ENCODE measurements around the gene SENP6. TPM values are rescaled to one million over a fixed set of nuclear protein-coding genes. Genes with fewer than 3 reads are reported as not detected.
A peak's percentile ranks its signal among the peaks of the same experiment; 100 is the strongest.

The SENP6 gene
- total and polyA plus RNA-seq, 9 of the 15 experiments (the other 6 are each of a cell fraction or from before 2014, with no cell fraction given): 11.1 to 79.4 (median 46.8) TPM

DNA sequence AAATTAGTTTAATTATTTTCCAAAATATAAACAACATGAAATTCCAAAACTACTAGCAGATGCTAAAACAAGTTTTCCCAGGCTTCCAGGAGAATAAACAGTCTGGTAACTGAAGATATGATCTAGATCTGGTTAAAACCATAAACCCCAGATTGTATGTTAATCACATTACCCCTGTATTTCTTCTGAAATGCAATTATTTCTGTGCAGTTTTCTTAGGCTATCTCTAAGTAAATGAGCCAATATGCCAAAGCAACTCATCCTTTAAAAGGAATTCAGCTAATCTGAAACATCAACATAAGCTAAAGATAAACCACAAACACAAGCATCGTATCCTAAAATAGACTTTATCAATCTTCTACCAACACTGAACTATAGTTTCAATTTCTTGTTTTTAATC, 44.6 kb upstream of the SENP6 start:
- Histone ChIP-seq H3K9me1 (ENCODE audit: control insufficient read depth, insufficient read depth, low read length) (no peaks in the 10 kb centered on the region), H3K36me3 (ENCODE audit: control insufficient read depth, insufficient read depth, low read length) (no peaks in the 10 kb centered on the region), H2AFZ (ENCODE audit: low read depth, low read length) (no peak overlapping the region), H3K27me3 (ENCODE audit: control insufficient read depth in 2 of 2, insufficient read depth in 2 of 2, low read length in 2 of 2) (0 out of 5 replicates have a peak, but pooled peaks cover 0 to 3% of the 10 kb centered on the region in 2 experiments), H3K4me1 (replicated peaks in 1 of 2; ENCODE audit: control insufficient read depth in 2 of 2, insufficient read depth in 2 of 2, low read length in 2 of 2) (no peaks in the 10 kb centered on the region), H3K9me3 (replicated peaks; ENCODE audit: control insufficient read depth, insufficient read depth, low read depth, low read length) (no peaks in the 10 kb centered on the region), H3K79me2 (ENCODE audit: control insufficient read depth, insufficient read depth, low read length) (no peaks in the 10 kb centered on the region), H3K4me3 (no peak overlapping the region), H3K27ac (ENCODE audit: extremely low read depth, low read depth, low read length) (no peak overlapping the region), H3K4me2 (ENCODE audit: insufficient read depth, low read length) (no peak overlapping the region), H4K20me1 (replicated peaks; ENCODE audit: control insufficient read depth, insufficient read depth, low read length) (no peaks in the 10 kb centered on the region), H3K9ac (ENCODE audit: insufficient read depth in 1 of 2, low read depth in 2 of 2, low read length in 2 of 2) (no peak overlapping the region)
- DNase-seq (ENCODE audit: extremely low read depth in 1 of 4, low spot score in 3 of 4) (no peak), FAIRE-seq (no peak), ATAC-seq (no peak)
- in situ Hi-C loops (cut with MboI): no loop called here
- intact Hi-C loops (cut with micrococcal nuclease): no loop called here
- ChIA-PET CTCF (ENCODE audit: low intra/inter-chr PET ratio) (no interaction called here), POLR2A (interaction anchor here (1.4 kb wide), 1 partner anchor 9 kb away, joined by 3 read pairs; no protein-coding TSS in a partner anchor)
- TF ChIP-seq KAT8 (IDR thresholded peaks at IDR 0.05; ENCODE audit: low read depth) (no peak), BHLHE40 (IDR thresholded peaks at IDR 0.05; ENCODE audit: low read length) (no peak), NFATC3 (IDR thresholded peaks at IDR 0.05) (no peak), RNF2 (IDR thresholded peaks at IDR 0.05) (no peak), SRSF1 (IDR thresholded peaks at IDR 0.05; ENCODE audit: low read depth, low read length) (no peak)
- no TSS peak for BruUV-seq (replicated peaks)
- 0% methylated on average over 1 of the region's 1 CpG for WGBS (ENCODE audit: insufficient coverage, low coverage, missing lambda C conversion rate)

DNA sequence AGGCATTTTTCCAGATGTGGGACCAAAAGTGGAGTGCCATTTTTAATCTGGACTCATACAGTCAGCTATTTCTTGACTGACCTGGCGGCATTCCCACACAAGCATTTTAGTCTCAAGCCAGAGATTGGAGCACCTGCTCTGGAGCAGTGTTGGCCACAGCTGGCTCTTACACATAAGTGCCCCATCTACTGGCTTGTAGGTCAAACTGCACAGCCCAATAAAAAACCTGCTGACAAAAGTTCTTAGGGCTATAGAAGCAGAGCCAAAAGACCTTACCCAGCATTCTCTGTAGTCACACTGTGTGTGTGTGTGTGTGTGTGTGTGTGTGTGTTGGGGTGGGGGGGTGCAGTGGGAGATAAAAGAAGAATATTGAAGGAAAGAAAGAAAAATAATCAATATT, 38.6 kb upstream of the SENP6 start:
- no TSS peak for BruUV-seq (replicated peaks)
- 0% methylated on average over 1 of the region's 1 CpG for WGBS (ENCODE audit: insufficient coverage, low coverage, missing lambda C conversion rate)
- in situ Hi-C loops (cut with MboI) (no loop called here), intact Hi-C loops (cut with micrococcal nuclease) (no loop called here)
- no peaks in the 10 kb centered on the region for H3K4me1 ChIP-seq (replicated peaks in 1 of 2; ENCODE audit: control insufficient read depth in 2 of 2, insufficient read depth in 2 of 2, low read length in 2 of 2)
- H3K9me1 ChIP-seq (ENCODE audit: control insufficient read depth, insufficient read depth, low read length): no peaks in the 10 kb centered on the region
- ATAC-seq: peak; percentile 93
- H3K4me2 ChIP-seq (ENCODE audit: insufficient read depth, low read length): no peak overlapping the region
- no peaks in the 10 kb centered on the region for H3K9me3 ChIP-seq (replicated peaks; ENCODE audit: control insufficient read depth, insufficient read depth, low read depth, low read length)
- DNase-seq (ENCODE audit: extremely low read depth in 1 of 4, low spot score in 3 of 4): peak in 2 of 4 experiments; percentile 17 to 30
- no peak overlapping the region for H3K4me3 ChIP-seq
- H3K27me3 ChIP-seq (ENCODE audit: control insufficient read depth in 2 of 2, insufficient read depth in 2 of 2, low read length in 2 of 2): no peaks in the 10 kb centered on the region; a peak in 1 of 5 replicates
- no peak overlapping the region for H2AFZ ChIP-seq (ENCODE audit: low read depth, low read length)
- H4K20me1 ChIP-seq (replicated peaks; ENCODE audit: control insufficient read depth, insufficient read depth, low read length): no peaks in the 10 kb centered on the region
- peak; percentile 79 for FAIRE-seq
- H3K27ac ChIP-seq (ENCODE audit: extremely low read depth, low read depth, low read length): no peak overlapping the region
- POLR2A ChIA-PET: interaction anchor here (1.0 to 1.5 kb wide), 3 partner anchors 9 to 40 kb away, joined by 3 to 5 read pairs (median 4); no protein-coding TSS in a partner anchor
- H3K9ac ChIP-seq (ENCODE audit: insufficient read depth in 1 of 2, low read depth in 2 of 2, low read length in 2 of 2): no peak overlapping the region
- H3K36me3 ChIP-seq (ENCODE audit: control insufficient read depth, insufficient read depth, low read length): no peaks in the 10 kb centered on the region
- CTCF ChIA-PET (ENCODE audit: low intra/inter-chr PET ratio): no interaction called here
- no peaks in the 10 kb centered on the region for H3K79me2 ChIP-seq (ENCODE audit: control insufficient read depth, insufficient read depth, low read length)
- TF ChIP-seq, protein P1, sequence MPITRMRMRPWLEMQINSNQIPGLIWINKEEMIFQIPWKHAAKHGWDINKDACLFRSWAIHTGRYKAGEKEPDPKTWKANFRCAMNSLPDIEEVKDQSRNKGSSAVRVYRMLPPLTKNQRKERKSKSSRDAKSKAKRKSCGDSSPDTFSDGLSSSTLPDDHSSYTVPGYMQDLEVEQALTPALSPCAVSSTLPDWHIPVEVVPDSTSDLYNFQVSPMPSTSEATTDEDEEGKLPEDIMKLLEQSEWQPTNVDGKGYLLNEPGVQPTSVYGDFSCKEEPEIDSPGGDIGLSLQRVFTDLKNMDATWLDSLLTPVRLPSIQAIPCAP (CRISPR knock-in tag; IDR thresholded peaks at IDR 0.05; ENCODE audit: borderline replicate concordance): no peak
- TF ChIP-seq ASH1L (IDR thresholded peaks at IDR 0.05; ENCODE audit: borderline replicate concordance, low read depth, partially characterized antibody): no peak
- TF ChIP-seq, protein P2, sequence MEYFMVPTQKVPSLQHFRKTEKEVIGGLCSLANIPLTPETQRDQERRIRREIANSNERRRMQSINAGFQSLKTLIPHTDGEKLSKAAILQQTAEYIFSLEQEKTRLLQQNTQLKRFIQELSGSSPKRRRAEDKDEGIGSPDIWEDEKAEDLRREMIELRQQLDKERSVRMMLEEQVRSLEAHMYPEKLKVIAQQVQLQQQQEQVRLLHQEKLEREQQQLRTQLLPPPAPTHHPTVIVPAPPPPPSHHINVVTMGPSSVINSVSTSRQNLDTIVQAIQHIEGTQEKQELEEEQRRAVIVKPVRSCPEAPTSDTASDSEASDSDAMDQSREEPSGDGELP (CRISPR knock-in tag; IDR thresholded peaks at IDR 0.05; ENCODE audit: borderline replicate concordance): 0 out of 2 replicates have a peak, but pooled peaks have one; percentile 25
- TF ChIP-seq, protein P3, sequence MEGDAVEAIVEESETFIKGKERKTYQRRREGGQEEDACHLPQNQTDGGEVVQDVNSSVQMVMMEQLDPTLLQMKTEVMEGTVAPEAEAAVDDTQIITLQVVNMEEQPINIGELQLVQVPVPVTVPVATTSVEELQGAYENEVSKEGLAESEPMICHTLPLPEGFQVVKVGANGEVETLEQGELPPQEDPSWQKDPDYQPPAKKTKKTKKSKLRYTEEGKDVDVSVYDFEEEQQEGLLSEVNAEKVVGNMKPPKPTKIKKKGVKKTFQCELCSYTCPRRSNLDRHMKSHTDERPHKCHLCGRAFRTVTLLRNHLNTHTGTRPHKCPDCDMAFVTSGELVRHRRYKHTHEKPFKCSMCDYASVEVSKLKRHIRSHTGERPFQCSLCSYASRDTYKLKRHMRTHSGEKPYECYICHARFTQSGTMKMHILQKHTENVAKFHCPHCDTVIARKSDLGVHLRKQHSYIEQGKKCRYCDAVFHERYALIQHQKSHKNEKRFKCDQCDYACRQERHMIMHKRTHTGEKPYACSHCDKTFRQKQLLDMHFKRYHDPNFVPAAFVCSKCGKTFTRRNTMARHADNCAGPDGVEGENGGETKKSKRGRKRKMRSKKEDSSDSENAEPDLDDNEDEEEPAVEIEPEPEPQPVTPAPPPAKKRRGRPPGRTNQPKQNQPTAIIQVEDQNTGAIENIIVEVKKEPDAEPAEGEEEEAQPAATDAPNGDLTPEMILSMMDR (IDR thresholded peaks at IDR 0.05 in 2 of 3, conservative IDR thresholded peaks at IDR 0.05 in 1 of 3; ENCODE audit: insufficient read depth in 2 of 3, low read depth in 1 of 3, low read length in 3 of 3): peak; percentile 31 to 43 (median 41); a peak in 4 of 6 replicates
- TF ChIP-seq SMARCE1 (IDR thresholded peaks at IDR 0.05): no peak
- TF ChIP-seq ZNF316 (IDR thresholded peaks at IDR 0.05): no peak
- no peak for TF ChIP-seq LCOR (CRISPR knock-in tag; IDR thresholded peaks at IDR 0.05)
- no peak for TF ChIP-seq PHF20 (IDR thresholded peaks at IDR 0.05; ENCODE audit: partially characterized antibody)
- TF ChIP-seq MIER1 (IDR thresholded peaks at IDR 0.05; ENCODE audit: low read depth): no peak
- TF ChIP-seq ZKSCAN1 (IDR thresholded peaks at IDR 0.05; ENCODE audit: low read depth, low read length): peak; percentile 55; the same call in 1 of the 2 replicates

Measured in K562 (cell line).